C4-2B (cell line): Measurements from ENCODE around the gene ERAL1.

Experiments used
- CTCF ChIP-seq: fragments of 450-650 bp; conservative IDR thresholded peaks from 2 replicates; pipeline ENCODE4 v1.5.1; 2017; ENCODE audit warnings: mild to moderate bottlenecking
- ZFX ChIP-seq: fragments of 450-650 bp; IDR thresholded peaks from 2 replicates; pipeline ENCODE4 v1.6.1; 2017

- TF ChIP-seq CTCF (no peak), ZFX (no peak)
Observed at GRCh38 chr17:28865946-28866752, 11.3 kb downstream of the ERAL1 start.
